HG03457 (cell line): ENCODE data around the gene EIF4EBP2.

ENCODE experiments used
- ATAC-seq: cut with Tn5 transposase; IDR thresholded peaks from one replicate; pipeline ENCODE4 v1.9.1; 2021; ENCODE audit warnings: moderate number of reproducible peaks; ENCODE audit not compliant: unreplicated experiment

Gene EIF4EBP2, protein sequence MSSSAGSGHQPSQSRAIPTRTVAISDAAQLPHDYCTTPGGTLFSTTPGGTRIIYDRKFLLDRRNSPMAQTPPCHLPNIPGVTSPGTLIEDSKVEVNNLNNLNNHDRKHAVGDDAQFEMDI

DNA sequence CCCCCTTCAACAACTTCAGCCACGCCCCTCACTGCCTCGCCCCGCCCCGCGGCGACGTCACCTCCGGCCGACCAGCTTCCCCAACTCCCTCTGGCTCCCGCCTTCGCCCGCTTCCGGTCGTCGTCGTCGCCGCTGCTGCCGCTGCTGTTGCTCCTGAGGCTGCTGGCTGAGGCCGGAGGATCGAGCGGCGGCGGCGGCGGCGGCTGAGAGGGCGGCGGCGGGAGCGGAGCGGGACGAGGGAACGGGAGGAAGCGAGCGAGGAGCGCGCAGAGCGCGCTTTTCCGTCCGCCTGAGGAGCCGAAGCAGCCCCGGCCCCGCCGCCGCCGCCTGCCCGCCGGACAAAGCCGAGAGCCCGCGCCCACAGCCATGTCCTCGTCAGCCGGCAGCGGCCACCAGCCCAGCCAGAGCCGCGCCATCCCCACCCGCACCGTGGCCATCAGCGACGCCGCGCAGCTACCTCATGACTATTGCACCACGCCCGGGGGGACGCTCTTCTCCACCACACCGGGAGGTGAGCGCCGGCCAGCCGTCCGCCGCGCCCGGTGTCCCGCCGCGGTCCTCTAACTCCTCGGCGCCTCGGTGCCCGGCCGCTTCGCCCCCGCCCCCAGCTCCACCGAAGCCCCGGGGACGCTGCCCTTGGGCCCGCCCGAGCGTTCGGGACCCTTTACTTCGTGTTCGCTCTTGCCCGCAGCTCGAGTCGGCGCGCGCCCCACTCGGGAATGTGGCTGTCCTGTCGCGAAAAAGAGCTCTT, at the start of gene EIF4EBP2:
Gene EIF4EBP2, plus strand, starts transcription at position 110 of the 751 bp plus-strand sequence. Its CDS starts 257 bp downstream, at position 367.
- ATAC-seq, result peak; percentile 71

DNA sequence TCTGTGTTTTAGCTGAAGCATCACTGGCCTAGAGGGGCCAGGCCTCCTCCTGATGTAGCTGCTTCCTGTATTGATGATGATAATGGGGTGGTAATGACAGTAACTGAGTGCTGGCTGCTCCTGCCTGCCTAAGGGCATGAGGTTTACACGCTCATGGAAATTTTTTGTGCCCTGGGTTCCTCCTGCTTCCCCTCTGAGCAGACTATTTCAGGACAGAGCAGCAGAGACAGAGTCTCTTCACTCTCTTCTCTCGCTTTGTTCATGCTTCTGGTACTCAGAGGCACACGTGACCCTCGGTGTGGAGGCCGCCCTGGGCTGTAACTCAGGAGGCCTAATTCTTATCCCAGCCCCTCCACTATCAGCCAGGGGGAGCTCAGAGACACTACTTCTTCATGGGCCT, 49.4 kb upstream of the EIF4EBP2 start:
- ATAC-seq, result no peak

DNA sequence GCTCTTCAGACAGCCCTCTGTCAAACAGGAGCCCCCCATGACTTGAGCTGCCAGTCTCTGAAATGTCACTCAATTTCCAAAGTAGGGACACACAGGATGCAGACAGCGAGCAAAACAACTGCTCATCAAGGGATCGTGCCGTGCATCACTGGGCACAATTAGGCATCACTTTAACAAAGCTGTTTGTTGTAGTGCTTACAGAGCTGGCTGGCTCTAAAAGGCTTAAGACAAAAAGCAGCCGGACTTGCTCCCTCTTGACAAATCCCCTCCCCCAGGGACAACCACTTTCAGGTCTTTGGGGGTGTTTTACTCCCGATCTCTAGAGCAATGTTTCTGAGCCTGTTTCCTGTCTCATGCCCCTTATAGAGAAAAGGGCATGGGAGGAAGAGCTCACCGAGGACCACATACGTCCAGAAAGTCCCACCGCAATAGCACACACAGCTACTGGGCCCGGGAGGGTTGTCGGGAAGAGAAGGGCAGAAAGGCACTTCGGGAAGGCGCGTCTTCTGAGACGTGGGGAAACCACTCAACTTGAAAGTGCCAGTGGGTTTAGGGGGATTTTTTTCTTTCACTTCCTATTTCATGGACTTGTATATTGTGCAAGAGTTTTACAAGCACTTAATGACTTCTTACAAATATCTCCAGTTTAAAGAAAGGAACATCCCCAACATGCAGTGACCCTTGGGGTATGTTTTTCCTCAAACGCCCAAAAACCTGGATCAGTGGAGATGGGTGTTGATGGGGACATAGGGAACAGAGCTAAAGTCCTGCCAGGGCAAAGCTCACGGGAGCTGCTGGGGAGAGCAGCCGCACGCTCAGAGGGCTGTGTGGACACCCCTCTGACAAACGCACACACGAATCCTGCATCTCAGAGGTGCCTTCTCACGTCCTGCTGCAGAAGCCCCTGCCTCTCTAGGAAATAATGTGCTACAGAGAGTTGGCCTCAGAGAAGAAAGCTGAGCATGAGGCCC, 48.6 kb upstream of the EIF4EBP2 start:
- ATAC-seq, result peak; percentile 44

DNA sequence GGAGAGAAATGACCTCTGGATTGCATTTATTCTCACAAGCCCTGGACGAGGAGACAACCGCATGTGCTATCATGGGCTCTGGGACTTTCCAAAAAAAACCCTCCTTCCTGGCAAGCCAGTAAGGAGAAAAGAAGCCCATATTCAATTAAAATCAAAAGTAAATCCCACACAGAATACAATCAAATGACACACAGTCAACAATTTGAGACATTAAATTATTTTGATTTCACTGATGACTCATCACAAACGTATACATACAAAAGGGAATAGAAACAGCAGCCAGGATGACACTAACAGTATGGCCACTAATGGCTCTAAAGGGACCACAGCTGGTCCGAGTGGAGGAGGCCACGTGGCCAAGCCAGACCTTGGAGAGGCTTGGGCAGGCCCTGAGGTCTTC, 46.4 kb upstream of the EIF4EBP2 start:
- no peak for ATAC-seq

DNA sequence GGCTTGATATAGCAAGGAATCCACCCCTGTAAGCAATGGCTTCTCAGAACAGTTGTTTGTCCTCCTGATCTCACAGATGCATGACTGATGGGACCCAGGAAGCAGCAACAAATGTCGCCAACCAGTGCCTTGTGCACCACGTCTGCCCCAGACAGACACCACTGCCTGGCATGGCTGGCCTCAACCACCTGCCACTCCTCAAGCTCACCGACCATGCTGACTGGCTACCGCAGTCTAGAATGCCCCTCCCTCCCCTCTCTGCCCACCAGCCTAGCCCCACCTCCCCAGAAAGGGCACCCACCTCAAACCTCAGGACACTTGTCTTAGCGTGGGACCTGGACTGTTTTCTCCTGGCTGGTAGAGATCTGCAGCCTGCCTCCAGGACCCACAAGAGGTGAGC, 45.5 kb upstream of the EIF4EBP2 start:
- no peak for ATAC-seq

DNA sequence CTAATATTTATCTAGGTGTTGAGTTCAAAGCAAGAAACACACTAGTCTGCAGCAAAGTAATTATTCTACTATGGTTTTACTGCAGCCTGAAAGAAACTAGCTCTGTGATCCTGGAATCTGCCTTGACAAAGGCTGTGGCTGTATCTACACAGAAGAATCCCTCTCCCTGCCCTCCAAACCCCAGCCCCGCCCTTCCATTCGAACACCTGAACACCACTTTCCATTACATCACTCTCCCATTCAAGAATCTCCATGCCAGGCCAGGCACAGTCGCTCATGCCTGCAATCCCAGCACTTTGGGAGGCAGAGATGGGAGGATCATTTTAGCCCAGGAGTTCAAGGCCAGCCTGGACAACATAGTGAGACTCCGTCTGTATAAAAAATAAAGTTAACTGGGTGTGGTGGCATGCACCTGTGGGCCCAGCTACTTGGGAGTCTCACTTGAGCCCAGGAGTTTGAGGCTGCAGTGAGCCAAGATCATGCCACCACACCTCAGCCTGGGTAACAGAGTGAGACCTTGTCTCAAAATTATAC, 44.9 kb upstream of the EIF4EBP2 start:
- ATAC-seq, result no peak

DNA sequence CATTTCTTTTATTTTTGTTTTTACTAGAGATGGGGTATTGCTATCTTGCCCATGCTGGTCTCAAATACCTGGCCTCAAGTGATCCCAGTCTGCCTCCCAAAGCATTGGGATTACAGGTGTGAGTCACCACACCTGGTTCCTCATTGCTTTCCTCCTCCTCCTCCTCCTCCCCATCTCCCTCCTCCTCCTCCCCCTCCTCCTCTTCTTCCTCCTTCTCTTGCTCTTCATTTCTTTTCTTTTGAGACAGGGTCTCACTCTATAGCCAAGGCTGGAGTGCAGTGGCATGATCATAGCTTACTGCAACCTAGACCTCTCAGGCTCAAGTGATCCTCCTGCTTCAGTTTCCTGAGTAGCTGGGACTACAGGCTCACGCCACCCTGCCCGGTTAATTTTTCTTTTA, 43.7 kb upstream of the EIF4EBP2 start:
- no peak for ATAC-seq

DNA sequence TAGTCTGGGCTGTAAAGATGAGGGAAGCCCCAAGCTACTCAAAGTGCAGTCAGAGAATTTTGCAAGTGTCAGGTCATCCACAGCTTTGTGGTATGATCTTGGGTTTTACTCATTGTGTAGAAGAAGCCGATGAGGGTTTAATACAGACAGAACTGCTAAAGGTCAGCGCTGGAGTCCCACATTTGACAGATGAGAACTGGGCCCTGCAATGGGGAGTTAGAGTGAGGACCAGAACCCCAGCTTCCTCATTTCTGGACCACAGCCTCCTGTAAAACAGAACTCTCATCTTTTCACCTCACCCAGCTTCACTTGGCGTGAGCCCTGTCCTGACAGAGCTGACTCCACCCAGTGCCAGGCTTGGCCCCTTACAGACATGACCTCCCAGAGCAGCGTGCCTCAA, 41.6 kb upstream of the EIF4EBP2 start:
- ATAC-seq, result no peak

DNA sequence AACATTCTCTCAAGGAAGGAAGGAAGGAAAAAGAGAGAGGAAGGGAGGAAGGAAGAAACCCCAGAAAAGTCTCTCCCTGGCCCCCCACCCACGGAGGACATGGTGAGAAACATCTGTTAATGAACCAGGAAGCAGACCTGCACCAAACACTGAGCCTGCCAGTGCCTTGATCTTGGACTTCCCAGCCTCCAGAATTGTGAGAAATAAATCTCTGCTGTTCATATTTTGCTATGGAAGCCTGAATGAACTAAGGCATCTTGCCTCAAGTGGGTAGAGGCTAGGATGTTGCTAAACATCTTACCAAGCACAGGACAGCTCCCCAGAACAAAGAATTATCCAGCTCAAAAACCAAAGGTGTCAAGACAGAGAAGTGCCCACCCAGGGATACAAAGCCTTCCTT, 40.7 kb upstream of the EIF4EBP2 start:
- no peak for ATAC-seq

DNA sequence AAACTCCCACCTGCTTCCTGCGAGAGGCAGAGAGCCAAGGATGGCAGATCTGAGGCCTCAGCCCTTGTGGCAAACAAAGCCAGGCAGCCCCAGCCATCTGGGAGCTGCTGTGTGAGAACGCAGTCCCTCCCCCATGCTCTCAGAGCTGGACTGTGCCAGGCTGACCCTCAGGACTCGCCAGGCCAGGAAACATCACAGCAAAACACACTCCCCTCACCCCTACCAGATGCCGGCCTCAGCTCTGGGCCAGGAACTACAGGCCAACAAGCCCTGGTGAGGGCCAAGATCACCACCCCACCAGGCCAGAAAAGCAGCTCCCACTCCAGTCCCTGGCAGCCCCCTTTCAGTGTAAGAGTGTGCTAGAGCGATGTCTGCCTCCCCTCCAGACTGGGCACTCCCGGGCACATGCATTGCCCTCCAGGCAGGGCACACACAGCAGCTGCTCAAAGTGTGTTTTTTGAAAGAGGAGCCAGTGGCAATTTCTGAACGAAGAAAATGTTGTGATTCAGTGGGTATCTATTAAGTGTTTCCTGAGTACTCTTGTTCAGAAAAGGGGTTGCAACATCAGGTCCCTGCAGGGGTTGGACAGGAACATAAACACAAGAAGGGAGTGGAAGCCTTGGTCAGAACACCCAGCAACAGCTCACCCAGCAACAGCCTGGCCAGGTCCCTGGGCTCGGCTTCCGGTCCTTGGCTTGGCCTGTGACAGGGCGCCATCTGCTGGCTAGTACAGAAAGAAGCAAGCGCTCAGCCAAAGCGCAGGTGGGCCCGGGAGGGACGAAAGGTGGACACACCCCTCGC, 39.8 kb upstream of the EIF4EBP2 start:
- ATAC-seq, result no peak

DNA sequence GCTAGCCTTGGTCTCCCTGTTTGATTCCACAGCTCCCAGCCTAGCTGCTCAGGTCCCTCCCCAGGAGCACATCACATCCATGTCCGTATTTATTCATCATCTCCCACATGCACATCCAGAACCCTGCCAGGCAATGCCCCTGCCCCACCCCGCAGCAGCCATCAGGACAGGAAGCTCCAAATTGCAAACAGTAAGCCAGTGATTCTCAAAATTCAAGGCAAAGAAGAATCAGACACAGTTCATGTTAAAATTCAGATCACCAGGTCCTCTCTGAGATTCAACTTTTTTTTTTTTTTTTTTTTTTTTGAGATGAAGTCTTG, 39.2 kb upstream of the EIF4EBP2 start:
- ATAC-seq, result no peak

DNA sequence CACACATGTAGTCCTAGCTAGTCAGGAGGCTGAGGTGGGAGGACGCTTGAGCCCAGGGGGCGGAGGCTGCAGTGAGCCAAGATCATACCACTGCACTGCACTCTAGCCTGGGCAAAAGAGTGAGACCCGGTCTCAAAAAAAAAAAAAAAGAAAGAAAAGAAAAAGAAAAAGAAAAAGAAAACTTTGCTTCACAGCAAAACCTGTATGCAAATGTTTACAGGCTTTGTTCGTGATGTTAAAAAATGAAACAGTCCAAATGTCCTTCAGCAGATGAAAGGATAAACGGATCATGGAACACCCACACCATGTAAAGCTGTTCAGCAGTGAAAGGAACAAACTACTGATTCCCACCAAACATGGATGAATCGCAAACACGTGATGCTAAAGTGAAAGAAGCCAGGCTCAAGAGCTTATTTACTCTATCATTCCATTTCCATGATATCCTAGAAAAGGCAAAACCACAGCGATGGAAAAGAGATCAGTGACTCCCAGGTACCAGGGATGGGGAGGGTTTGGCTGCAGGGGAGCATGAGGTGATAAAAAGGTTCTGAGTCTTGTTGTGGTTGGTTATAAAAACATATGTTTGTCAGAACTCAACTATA, 36.6 kb upstream of the EIF4EBP2 start:
- no peak for ATAC-seq

DNA sequence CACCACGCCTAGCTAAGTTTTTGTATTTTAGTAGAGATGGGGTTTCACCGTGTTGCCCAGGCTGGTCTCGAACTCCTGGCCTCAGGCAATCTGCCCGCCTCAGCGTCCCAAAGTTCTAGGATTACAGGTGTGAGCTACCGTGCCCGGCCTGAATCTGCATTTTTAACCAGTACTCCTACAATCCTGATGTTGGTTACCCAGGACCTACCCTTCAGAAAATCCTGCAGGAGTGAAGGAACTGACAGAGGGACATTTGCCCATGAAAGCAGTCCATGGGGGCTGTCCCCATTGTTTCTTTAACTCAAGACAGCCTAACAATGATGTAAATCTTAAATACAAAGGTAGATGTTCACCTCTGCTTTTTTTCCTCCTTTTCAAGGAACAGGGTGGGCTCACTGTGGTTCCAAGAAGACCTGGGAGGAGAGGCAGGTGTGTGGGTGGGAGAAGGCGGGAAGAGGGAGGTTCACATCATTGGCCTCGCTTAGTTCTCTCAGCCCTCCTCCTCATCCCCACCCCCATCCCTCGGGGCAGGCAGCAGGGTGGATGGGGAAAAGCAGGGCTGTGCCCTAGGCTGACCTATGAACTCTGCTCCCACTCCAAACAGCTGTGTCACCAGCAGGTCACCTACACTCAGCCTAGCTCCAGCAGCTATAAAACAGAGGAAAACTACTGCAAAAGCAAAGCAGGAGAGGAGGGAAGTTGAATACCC, 35.0 kb upstream of the EIF4EBP2 start:
- no peak for ATAC-seq

DNA sequence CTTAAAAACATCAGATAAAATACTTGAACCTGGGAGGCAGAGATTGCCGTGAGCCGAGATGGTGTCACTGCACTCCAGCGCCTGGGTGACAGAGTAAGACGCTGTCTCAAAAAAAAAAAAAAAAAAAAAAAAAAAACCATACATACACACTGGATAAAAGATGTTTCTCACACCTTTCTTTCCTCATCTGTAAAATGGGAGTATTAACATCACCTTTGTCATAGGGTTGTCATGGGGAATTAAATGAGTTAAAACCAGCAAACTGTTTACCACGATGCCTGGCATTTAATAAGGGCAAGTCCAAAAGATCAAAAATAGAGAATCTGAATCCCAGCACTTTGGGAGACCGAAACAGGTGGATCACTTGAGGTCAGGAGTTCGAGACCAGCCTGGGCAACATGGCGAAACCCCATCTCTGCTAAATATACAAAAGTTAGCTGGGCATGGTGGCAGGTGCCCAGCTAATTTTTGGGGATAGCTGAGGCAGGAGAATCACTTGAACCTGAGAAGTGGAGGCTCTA, 34.4 kb upstream of the EIF4EBP2 start:
- no peak for ATAC-seq

DNA sequence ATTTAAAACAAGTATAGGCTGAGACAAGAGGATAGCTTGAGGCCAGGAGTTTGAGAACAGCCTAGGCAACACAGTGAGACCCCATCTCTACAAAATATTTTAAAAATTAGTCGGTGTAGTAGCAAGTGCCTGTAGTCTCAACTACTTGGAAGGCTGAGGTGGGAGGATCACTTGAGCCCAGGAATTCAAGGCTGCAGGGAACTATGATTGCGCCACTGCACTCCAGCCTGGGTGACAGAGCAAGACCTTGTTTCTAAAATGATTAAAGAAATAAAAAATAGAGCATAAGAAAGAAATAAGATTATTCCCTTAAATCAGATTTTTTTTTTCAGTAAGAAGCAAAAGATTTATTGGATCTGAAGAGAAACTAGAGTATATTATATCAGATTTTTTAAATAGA, 33.2 kb upstream of the EIF4EBP2 start:
- ATAC-seq, result no peak

DNA sequence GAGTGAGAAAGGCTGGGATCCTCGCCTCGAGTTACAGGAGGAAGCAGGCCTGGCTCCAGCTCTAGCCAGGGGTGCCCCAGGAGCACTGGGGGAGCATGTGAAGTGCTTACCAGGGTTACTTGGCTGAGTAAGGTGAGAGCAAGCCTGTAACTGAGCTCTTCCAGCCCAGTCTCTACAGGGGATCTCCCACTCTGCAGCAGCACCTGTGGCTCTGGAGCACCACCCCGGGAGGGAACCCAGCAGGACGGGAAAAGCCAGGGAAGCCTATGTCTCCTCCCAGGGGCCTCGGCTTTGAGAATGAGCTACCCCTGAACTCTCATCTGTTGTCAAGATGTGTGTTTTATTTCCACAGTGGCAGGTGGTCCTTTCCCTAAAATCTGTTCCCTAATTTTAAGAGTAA, 32.1 kb upstream of the EIF4EBP2 start:
- ATAC-seq, result no peak

DNA sequence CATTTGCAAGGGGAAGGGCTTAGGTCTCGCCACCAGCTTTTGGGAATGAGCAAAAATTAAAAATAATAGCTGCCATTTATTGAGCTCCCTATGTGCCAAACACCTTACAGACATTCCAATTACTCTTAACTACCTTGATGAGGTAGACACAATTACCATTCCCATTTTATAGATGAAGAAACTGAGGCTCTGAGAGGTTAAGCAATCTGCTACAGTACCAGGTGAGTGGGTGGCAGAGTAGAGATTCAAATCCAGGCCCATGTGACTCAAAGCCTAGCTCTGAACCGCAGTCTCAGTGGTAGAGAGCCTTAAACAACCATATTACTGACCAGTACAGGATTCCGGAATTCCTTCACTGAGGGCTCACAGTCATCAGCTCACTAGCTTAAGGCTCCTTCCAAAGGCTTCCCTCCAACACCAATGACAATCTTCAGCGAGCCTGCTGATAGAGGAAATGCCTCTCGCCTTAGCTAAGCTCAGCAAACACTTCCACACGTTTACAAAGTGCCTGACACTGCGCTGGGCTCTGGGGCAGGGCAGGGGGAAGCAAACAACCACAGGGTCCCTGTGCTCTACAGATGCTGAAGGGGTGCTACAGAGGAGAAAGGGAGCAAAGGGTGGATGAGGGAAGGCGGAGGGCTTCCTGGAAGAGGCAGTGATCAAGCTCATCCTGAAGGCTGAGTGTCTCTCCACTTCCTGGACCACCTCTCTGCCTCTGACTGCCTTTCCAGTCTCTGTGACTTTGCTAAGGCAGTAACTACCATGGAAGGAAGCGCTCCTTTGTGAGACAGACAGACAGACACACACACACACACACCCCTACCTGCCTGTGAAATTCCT, 28.9 kb upstream of the EIF4EBP2 start:
- ATAC-seq, result no peak
